K562 (cell line): ENCODE measurements around the gene MALAT1. TPM values are rescaled to one million over a fixed set of nuclear protein-coding genes. Genes with fewer than 3 reads are reported as not detected.

Experiments
- ETV6 ChIP-seq, 3 experiments: fragments of 150-350 bp in 1 of 3; sonication (generic) in 1 of 3; formaldehyde crosslinking in 1 of 3; IDR thresholded peaks; 2 replicates each; pipeline versions ENCODE4 v1.6.1 to v1.8.0; 2014 to 2022; ENCODE audit warnings: borderline replicate concordance in 2 of 3, low read depth in 2 of 3, antibody characterized with exemption in 1 of 3, low read length in 1 of 3, mild to moderate bottlenecking in 1 of 3, missing genetic modification reagents in 1 of 3
- HMG20B ChIP-seq: fragments of 250-450 bp; sonication (Bioruptor Pico); IDR thresholded peaks from 2 replicates; pipeline ENCODE4 v1.5.0; 2021; ENCODE audit warnings: mild to moderate bottlenecking
- ILF3 ChIP-seq: fragments of 450-650 bp; IDR thresholded peaks from 2 replicates; pipeline ENCODE4 v1.6.1; 2018; ENCODE audit warnings: antibody characterized with exemption, mild to moderate bottlenecking, moderate library complexity, borderline replicate concordance
- KDM1A ChIP-seq, 2 experiments: fragments of 450-650 bp; IDR thresholded peaks; 2 replicates each; pipeline ENCODE4 v1.6.1; 2016; ENCODE audit warnings: mild to moderate bottlenecking in 2 of 2
- MEIS2 ChIP-seq: fragments of 450-650 bp; IDR thresholded peaks from 2 replicates; pipeline ENCODE4 v1.6.1; 2014; ENCODE audit warnings: mild to moderate bottlenecking; ENCODE audit not compliant: partially characterized antibody
- NRF1 ChIP-seq, 2 experiments: fragments of 450-650 bp; IDR thresholded peaks in 1 of 2; conservative IDR thresholded peaks in 1 of 2; 2 replicates each; pipeline ENCODE4 v1.6.1; 2014; ENCODE audit warnings: mild to moderate bottlenecking in 2 of 2
- NUFIP1 ChIP-seq: fragments of 450-650 bp; IDR thresholded peaks from 2 replicates; pipeline ENCODE4 v1.6.1; 2018; ENCODE audit not compliant: partially characterized antibody
- RERE ChIP-seq: sonication (generic); formaldehyde crosslinking; IDR thresholded peaks from 2 replicates; pipeline ENCODE4 v1.8.0; 2023; ENCODE audit warnings: missing genetic modification reagents, mild to moderate bottlenecking, borderline replicate concordance
- TCF3 ChIP-seq: sonication (generic); formaldehyde crosslinking; IDR thresholded peaks from 2 replicates; pipeline ENCODE4 v1.4.0; 2020; ENCODE audit warnings: mild to moderate bottlenecking, missing genetic modification reagents
- XRCC4 ChIP-seq: IDR thresholded peaks from one replicate; pipeline ENCODE4 v1.6.1; 2011; ENCODE audit not compliant: insufficient read depth, insufficient read length; ENCODE audit errors: extremely low read depth
- ZFX ChIP-seq: sonication (generic); formaldehyde crosslinking; IDR thresholded peaks from 2 replicates; pipeline ENCODE4 v1.8.0; 2022; ENCODE audit warnings: mild to moderate bottlenecking, missing genetic modification reagents, moderate library complexity
- ZNF165 ChIP-seq: fragments of 250-450 bp; sonication (Bioruptor Pico); IDR thresholded peaks from 2 replicates; pipeline ENCODE4 v1.4.0; 2020; ENCODE audit warnings: borderline replicate concordance
- ZNF175 ChIP-seq: fragments of 200-800 bp; sonication (Bioruptor generic); IDR thresholded peaks from 2 replicates; pipeline ENCODE4 v1.6.1; 2016; ENCODE audit warnings: low read depth, mild to moderate bottlenecking, missing genetic modification characterization, missing compliant biosample characterization
- ZNF316 ChIP-seq: fragments of 450-650 bp; IDR thresholded peaks from 2 replicates; pipeline ENCODE4 v1.6.1; 2016
- ZNF785 ChIP-seq: fragments of 250-450 bp; sonication (Bioruptor Pico); IDR thresholded peaks from 2 replicates; pipeline ENCODE4 v1.4.0; 2020; ENCODE audit warnings: mild to moderate bottlenecking
- ZSCAN29 ChIP-seq: fragments of 450-650 bp; IDR thresholded peaks from 2 replicates; pipeline ENCODE4 v1.6.1; 2017
- polyA plus RNA-seq, 8 experiments: library from polyadenylated mRNA; depleted of rRNA in 4 of 8; stranded (reverse) in 5 of 8; unstranded in 3 of 8; fragments of >200 nt; fragmentation: Nextera tagmentation in 2 of 8; fragmentation: Illumina TruSeq in 1 of 8; extraction: Ambion mirVana in 2 of 8; extraction: Trizol in 1 of 8; gene quantifications; 2 replicates each; pipeline versions ENCODE4 v1.2.1 to v1.2.3, GENCODE V29; 2011 to 2014; ENCODE audit warnings: inconsistent platforms in 1 of 8, missing spikeins in 1 of 8
- total RNA-seq, 7 experiments: library from RNA; depleted of rRNA in 6 of 7; stranded (reverse); fragments of >200 nt in 6 of 7; fragmentation: Illumina TruSeq in 2 of 7; extraction: Trizol in 2 of 7; gene quantifications; 2 replicates each; pipeline versions ENCODE4 v1.2.1 to v1.2.3, GENCODE V29; 2011 to 2021; ENCODE audit warnings: low replicate concordance in 1 of 7
- TF ChIP-seq, protein P1 (sequence below): fragments of 250-450 bp; sonication (Bioruptor Pico); IDR thresholded peaks from 2 replicates; pipeline ENCODE4 v1.5.0; 2021; ENCODE audit warnings: mild to moderate bottlenecking, moderate library complexity
- TF ChIP-seq, protein P2 (sequence below): fragments of 450-650 bp; formaldehyde crosslinking; IDR thresholded peaks from 2 replicates; pipeline ENCODE4 v1.4.0; 2020; ENCODE audit warnings: mild to moderate bottlenecking

The MALAT1 gene
- total and polyA plus RNA-seq, 9 of the 15 experiments (the other 6 are each of a cell fraction or from before 2014, with no cell fraction given), result 363 to 8,715 (median 2,351) TPM

- TF ChIP-seq RERE (CRISPR knock-in tag) (no peak), ETV6 (IDR thresholded peaks at IDR 0.05; ENCODE audit: borderline replicate concordance in 1 of 2, low read depth in 2 of 2, low read length in 1 of 2) (no peak), ETV6 (CRISPR knock-in tag; IDR thresholded peaks at IDR 0.05; ENCODE audit: borderline replicate concordance) (no peak), ZNF316 (no peak), ZNF785 (no peak), MEIS2 (no peak), ILF3 (no peak), NUFIP1 (no peak), XRCC4 (no peak), ZNF165 (no peak), TCF3 (peak; percentile 43), ZFX (CRISPR knock-in tag) (peak; percentile 69), HMG20B (CRISPR knock-in tag) (no peak), NRF1 (conservative IDR thresholded peaks at IDR 0.05 in 1 of 2, IDR thresholded peaks at IDR 0.05 in 1 of 2) (peak; percentile 63 to 71), ZSCAN29 (no peak), KDM1A (IDR thresholded peaks at IDR 0.05) (peak; percentile 11 to 38; a peak in 2 of 4 replicates), ZNF175 (CRISPR knock-in tag) (peak; percentile 62; the same call in 1 of the 2 replicates)
- TF ChIP-seq, protein P1, sequence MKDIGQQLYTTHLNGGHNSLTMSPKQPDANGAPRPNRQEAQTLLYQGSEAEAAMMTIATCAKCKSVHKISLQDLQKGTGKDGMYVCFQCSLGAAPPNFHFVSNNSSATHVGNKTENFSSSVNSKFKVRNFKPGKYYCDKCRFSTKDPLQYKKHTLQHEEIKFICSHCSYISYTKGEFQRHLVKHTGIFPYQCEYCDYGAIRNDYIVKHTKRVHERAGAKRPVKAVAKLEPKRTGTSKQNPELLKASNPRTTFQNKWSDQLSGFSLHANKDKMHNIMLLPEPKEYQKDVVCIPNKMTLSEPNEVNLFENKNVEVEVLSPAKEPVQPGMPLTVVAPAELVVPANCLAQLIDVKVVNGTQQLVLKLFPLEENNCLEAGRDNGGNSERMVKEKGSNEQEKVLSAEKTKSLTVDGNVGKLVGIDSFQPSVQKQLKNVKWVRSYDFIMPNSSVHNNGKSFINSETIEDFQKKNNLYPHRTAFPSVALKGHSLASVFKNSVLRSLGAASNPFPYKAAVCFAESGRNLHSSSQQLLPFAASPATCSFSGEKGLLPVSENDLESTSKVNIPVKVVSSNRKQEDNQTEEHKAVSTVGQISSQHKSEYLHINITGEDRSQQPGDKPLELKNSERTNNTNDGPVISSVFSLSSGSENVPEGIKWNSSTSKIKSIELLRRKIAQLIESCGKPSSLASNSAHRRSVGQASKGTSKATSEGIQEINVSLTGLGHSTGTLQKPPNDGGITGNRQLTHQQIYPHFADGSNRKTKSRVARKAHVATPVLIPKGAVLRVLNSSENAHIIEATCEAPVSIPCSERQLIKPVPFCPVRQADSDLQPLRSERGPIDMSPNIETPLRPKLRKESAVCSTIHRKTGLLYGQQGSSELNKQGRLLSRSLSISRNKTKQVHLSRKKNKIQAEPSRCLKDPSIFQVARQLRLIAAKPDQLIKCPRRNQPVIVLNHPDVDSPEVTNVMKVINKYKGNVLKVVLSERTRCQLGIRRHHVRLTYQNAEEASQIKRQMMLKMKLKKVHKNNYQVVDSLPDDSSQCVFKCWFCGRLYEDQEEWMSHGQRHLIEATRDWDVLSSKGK (CRISPR knock-in tag), result no peak
- TF ChIP-seq, protein P2, sequence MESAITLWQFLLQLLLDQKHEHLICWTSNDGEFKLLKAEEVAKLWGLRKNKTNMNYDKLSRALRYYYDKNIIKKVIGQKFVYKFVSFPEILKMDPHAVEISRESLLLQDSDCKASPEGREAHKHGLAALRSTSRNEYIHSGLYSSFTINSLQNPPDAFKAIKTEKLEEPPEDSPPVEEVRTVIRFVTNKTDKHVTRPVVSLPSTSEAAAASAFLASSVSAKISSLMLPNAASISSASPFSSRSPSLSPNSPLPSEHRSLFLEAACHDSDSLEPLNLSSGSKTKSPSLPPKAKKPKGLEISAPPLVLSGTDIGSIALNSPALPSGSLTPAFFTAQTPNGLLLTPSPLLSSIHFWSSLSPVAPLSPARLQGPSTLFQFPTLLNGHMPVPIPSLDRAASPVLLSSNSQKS (CRISPR knock-in tag), result no peak
These were observed 20.3 kb upstream of the MALAT1 start (continued) for GRCh38 chr11:65478388-65479183.
